GM21390 (cell line): ENCODE measurements around the gene DTX4.

ENCODE experiments used
- ATAC-seq: cut with Tn5 transposase; IDR thresholded peaks from one replicate; pipeline ENCODE4 v1.9.1; 2021; ENCODE audit not compliant: unreplicated experiment

DTX4 gene

GRCh38 chr11:59189986-59190385 is 18.1 kb downstream of the DTX4 start:
- ATAC-seq, result no peak

- ATAC-seq, result no peak
Measured at GRCh38 chr11:59191095-59191494, 19.2 kb downstream of the DTX4 start.

GRCh38 chr11:59191890-59192289 is 20.0 kb downstream of the DTX4 start:
- ATAC-seq, result no peak

- ATAC-seq, result no peak
Measured at GRCh38 chr11:59192446-59193020, 20.6 kb downstream of the DTX4 start.

GRCh38 chr11:59193587-59194130 is 21.7 kb downstream of the DTX4 start:
- no peak for ATAC-seq

- no peak for ATAC-seq
Measured at GRCh38 chr11:59195586-59195985, 23.7 kb downstream of the DTX4 start.

- no peak for ATAC-seq
Measured at GRCh38 chr11:59196777-59197176, 24.8 kb downstream of the DTX4 start.

- ATAC-seq, result no peak
Measured at GRCh38 chr11:59197991-59198390, 26.1 kb downstream of the DTX4 start.

- ATAC-seq, result no peak
Measured at GRCh38 chr11:59198726-59199125, 26.8 kb downstream of the DTX4 start.

- peak; percentile 47 for ATAC-seq
Measured at GRCh38 chr11:59199546-59200422, 27.9 kb downstream of the DTX4 start.

GRCh38 chr11:59200423-59200746 is 28.5 kb downstream of the DTX4 start:
- no peak for ATAC-seq

GRCh38 chr11:59201353-59201752 is 29.4 kb downstream of the DTX4 start:
- no peak for ATAC-seq

- ATAC-seq, result no peak
Measured at GRCh38 chr11:59204746-59205145, 32.8 kb downstream of the DTX4 start.

- ATAC-seq, result no peak
Measured at GRCh38 chr11:59205648-59206047, 33.7 kb downstream of the DTX4 start.

GRCh38 chr11:59206635-59207034 is 34.7 kb downstream of the DTX4 start:
- no peak for ATAC-seq

GRCh38 chr11:59207988-59208451 is 36.1 kb downstream of the DTX4 start:
- peak; percentile 53 for ATAC-seq

- ATAC-seq, result no peak
Measured at GRCh38 chr11:59208956-59209355, 37.0 kb downstream of the DTX4 start.

- ATAC-seq, result no peak
Measured at GRCh38 chr11:59212222-59212621, 40.3 kb downstream of the DTX4 start.

GRCh38 chr11:59212744-59213631 is 41.1 kb downstream of the DTX4 start, which contains the start of gene MPEG1:
MPEG1 (minus strand) TSS chr11:59212927; CDS start chr11:59212865, 62 bp downstream.
- peak; percentile 14 for ATAC-seq

GRCh38 chr11:59214141-59214893 is 42.4 kb downstream of the DTX4 start:
- ATAC-seq, result no peak
